ENCODE results near the gene ZRANB3.

GRCh38 chr2:135279209-135279608 is 251.8 kb downstream of the ZRANB3 start:
- TF ChIP-seq, protein P1, sequence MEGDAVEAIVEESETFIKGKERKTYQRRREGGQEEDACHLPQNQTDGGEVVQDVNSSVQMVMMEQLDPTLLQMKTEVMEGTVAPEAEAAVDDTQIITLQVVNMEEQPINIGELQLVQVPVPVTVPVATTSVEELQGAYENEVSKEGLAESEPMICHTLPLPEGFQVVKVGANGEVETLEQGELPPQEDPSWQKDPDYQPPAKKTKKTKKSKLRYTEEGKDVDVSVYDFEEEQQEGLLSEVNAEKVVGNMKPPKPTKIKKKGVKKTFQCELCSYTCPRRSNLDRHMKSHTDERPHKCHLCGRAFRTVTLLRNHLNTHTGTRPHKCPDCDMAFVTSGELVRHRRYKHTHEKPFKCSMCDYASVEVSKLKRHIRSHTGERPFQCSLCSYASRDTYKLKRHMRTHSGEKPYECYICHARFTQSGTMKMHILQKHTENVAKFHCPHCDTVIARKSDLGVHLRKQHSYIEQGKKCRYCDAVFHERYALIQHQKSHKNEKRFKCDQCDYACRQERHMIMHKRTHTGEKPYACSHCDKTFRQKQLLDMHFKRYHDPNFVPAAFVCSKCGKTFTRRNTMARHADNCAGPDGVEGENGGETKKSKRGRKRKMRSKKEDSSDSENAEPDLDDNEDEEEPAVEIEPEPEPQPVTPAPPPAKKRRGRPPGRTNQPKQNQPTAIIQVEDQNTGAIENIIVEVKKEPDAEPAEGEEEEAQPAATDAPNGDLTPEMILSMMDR (IDR thresholded peaks at IDR 0.05; ENCODE audit: poor library complexity), result no peak
- TF ChIP-seq EZH2 (IDR thresholded peaks at IDR 0.05; ENCODE audit: borderline replicate concordance) (no peak), EZH2phosphoT487 (IDR thresholded peaks at IDR 0.05; ENCODE audit: low read depth, severe bottlenecking, unreplicated experiment) (no peak)

Measured in hepatocyte (in vitro differentiated cells).